HG03342 (cell line): ENCODE data around the gene STEAP3.
A peak's percentile ranks its signal among the peaks of the same experiment; 100 is the strongest.

Experiments used
- ATAC-seq: cut with Tn5 transposase; IDR thresholded peaks from one replicate; pipeline ENCODE4 v1.9.1; 2021; ENCODE audit warnings: mild to moderate bottlenecking, moderate library complexity; ENCODE audit not compliant: unreplicated experiment

STEAP3 gene

GRCh38 chr2:119223521-119224390 is at the start of gene STEAP3:
STEAP3 (plus strand) TSS chr2:119223834; CDS start chr2:119231013, 7,179 bp downstream.
- peak; percentile 68 for ATAC-seq

GRCh38 chr2:119174216-119174992 is 49.2 kb upstream of the STEAP3 start:
- peak; percentile 67 for ATAC-seq

GRCh38 chr2:119174993-119175347 is 48.7 kb upstream of the STEAP3 start:
- no peak for ATAC-seq

- ATAC-seq, result no peak
Measured at GRCh38 chr2:119175517-119175916, 48.1 kb upstream of the STEAP3 start.

GRCh38 chr2:119177171-119177837 is 46.3 kb upstream of the STEAP3 start:
- no peak for ATAC-seq

- no peak for ATAC-seq
Measured at GRCh38 chr2:119177838-119178190, 45.8 kb upstream of the STEAP3 start.

- no peak for ATAC-seq
Measured at GRCh38 chr2:119178776-119179175, 44.9 kb upstream of the STEAP3 start.

GRCh38 chr2:119179202-119179601 is 44.4 kb upstream of the STEAP3 start:
- no peak for ATAC-seq

GRCh38 chr2:119179991-119180390 is 43.6 kb upstream of the STEAP3 start:
- no peak for ATAC-seq

GRCh38 chr2:119180892-119181291 is 42.7 kb upstream of the STEAP3 start:
- ATAC-seq, result no peak

GRCh38 chr2:119181391-119181790 is 42.2 kb upstream of the STEAP3 start:
- no peak for ATAC-seq

GRCh38 chr2:119181791-119182445 is 41.7 kb upstream of the STEAP3 start:
- no peak for ATAC-seq

- no peak for ATAC-seq
Measured at GRCh38 chr2:119184512-119184911, 39.1 kb upstream of the STEAP3 start.

- no peak for ATAC-seq
Measured at GRCh38 chr2:119190321-119191111, 33.1 kb upstream of the STEAP3 start.

GRCh38 chr2:119192893-119193292 is 30.7 kb upstream of the STEAP3 start:
- no peak for ATAC-seq

- no peak for ATAC-seq
Measured at GRCh38 chr2:119195001-119195400, 28.6 kb upstream of the STEAP3 start.

- no peak for ATAC-seq
Measured at GRCh38 chr2:119195887-119196286, 27.7 kb upstream of the STEAP3 start.

- no peak for ATAC-seq
Measured at GRCh38 chr2:119196301-119197125, 27.1 kb upstream of the STEAP3 start.

GRCh38 chr2:119197126-119197405 is 26.6 kb upstream of the STEAP3 start:
- no peak for ATAC-seq
